ENCODE measurements around the gene FGF2. TPM values are rescaled to one million over a fixed set of nuclear protein-coding genes. Genes with fewer than 3 reads are reported as not detected.

FGF2 gene
- 11.5 and 18.3 TPM in 2 replicates for total RNA-seq

DNA sequence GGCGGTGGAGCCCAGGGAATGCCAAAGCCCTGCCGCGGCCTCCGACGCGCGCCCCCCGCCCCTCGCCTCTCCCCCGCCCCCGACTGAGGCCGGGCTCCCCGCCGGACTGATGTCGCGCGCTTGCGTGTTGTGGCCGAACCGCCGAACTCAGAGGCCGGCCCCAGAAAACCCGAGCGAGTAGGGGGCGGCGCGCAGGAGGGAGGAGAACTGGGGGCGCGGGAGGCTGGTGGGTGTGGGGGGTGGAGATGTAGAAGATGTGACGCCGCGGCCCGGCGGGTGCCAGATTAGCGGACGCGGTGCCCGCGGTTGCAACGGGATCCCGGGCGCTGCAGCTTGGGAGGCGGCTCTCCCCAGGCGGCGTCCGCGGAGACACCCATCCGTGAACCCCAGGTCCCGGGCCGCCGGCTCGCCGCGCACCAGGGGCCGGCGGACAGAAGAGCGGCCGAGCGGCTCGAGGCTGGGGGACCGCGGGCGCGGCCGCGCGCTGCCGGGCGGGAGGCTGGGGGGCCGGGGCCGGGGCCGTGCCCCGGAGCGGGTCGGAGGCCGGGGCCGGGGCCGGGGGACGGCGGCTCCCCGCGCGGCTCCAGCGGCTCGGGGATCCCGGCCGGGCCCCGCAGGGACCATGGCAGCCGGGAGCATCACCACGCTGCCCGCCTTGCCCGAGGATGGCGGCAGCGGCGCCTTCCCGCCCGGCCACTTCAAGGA is at the start of gene FGF2:
FGF2 (plus strand) TSS at position 279 of the 705 bp plus-strand sequence; CDS start at position 623, 344 bp downstream.

DNA sequence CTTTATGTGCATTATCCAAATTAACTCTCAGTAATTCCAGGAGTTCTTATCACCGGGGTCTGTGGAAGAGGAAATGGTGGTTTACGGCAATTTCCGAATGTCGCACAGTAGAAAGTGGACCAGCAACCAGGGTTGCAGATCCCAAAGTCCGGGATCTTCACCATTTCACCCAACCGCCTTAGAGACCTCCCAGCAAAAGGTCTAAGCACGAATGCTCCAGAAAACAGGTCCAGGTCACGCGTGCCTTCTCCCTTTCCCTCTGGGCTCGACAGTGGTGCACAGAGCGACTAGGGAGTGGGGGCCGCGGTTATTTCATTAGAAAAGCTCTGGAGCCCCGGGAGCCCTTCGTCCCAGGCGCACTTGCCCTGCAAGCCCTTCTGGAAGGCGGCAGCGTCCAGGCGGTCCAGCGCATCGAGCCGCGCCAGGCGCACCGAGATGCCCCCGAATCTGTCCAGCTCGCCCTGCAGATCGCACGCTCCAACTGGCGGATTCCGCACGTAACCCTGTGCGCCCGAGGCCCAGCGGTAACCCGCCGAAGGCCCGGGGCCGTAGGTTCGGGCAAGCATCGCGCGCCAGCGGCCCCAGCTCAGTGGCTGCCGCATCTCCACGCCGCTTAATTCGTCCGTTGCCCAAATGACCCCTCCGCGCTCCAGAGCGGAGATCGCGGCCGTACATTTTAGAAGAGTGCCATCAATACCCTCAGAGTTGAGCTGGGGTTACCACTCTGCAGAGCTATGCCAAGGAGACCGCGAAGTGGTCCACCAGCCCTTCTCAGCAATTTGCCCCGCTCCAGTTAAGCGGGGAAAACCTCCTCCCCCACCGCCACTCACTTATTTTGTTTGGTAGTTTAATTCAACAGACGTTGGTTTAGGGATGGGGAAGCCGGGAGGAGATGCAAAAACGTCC is 95.6 kb downstream of the FGF2 start, which contains the start of gene NUDT6:
NUDT6 (minus strand) TSS at position 627 of the 906 bp plus-strand sequence; CDS start at position 602, 25 bp downstream.

Other genes with a start within 250 kb of the FGF2 start
- not detected in 2 replicates for gene IL21, start 205.8 kb upstream of the FGF2 start, total RNA-seq
- 5.8 and 12.7 TPM in 2 replicates for gene BBS12, start 94.1 kb upstream of the FGF2 start, total RNA-seq
- 9.4 and 12.1 TPM in 2 replicates for gene NUDT6, start 95.8 kb downstream of the FGF2 start, total RNA-seq